HepG2 (cell line): Measurements from ENCODE around the gene SLC22A7. TPM values are rescaled to one million over a fixed set of nuclear protein-coding genes. Genes with fewer than 3 reads are reported as not detected.

Experiments
- ADNP ChIP-seq: sonication (generic); formaldehyde crosslinking; IDR thresholded peaks from 2 replicates; pipeline ENCODE4 v1.4.0; 2020; ENCODE audit warnings: missing genetic modification reagents
- ATF4 ChIP-seq, 2 experiments: fragments of 450-650 bp in 1 of 2; sonication (generic) in 1 of 2; formaldehyde crosslinking; IDR thresholded peaks; 2 replicates each; pipeline versions ENCODE4 v1.5.0 to v1.8.0; 2020 to 2022; ENCODE audit warnings: mild to moderate bottlenecking in 1 of 2, missing genetic modification reagents in 1 of 2
- ELK4 ChIP-seq: sonication (generic); formaldehyde crosslinking; IDR thresholded peaks from 2 replicates; pipeline ENCODE4 v1.9.0; 2021; ENCODE audit warnings: missing genetic modification reagents, borderline replicate concordance
- LCORL ChIP-seq, 2 experiments: fragments of 450-650 bp in 1 of 2; sonication (generic) in 1 of 2; formaldehyde crosslinking in 1 of 2; IDR thresholded peaks; 2 replicates each; pipeline versions ENCODE4 v1.5.0 to v1.6.1; 2017 to 2020; ENCODE audit warnings: antibody characterized with exemption in 1 of 2, missing genetic modification reagents in 1 of 2
- PPARG ChIP-seq: conservative IDR thresholded peaks from 2 replicates; pipeline ENCODE4 v1.6.1; 2016; ENCODE audit warnings: missing biosample characterization, missing genetic modification reagents
- SSRP1 ChIP-seq: IDR thresholded peaks from 2 replicates; pipeline ENCODE4 v1.6.1; 2016; ENCODE audit warnings: control low read depth
- TEAD3 ChIP-seq: optimal IDR thresholded peaks from 2 replicates; pipeline ENCODE3; 2016; ENCODE audit warnings: borderline replicate concordance
- ZC3H13 ChIP-seq: sonication (generic); formaldehyde crosslinking; IDR thresholded peaks from 2 replicates; pipeline ENCODE4 v1.8.1; 2023; ENCODE audit warnings: mild to moderate bottlenecking, missing genetic modification reagents, moderate library complexity
- ZNF253 ChIP-seq: sonication (generic); formaldehyde crosslinking; IDR thresholded peaks from 2 replicates; pipeline ENCODE4 v1.8.0; 2022; ENCODE audit warnings: mild to moderate bottlenecking, missing genetic modification reagents, borderline replicate concordance
- ZNF256 ChIP-seq: sonication (generic); formaldehyde crosslinking; conservative IDR thresholded peaks from 2 replicates; pipeline ENCODE4 v1.4.0; 2020; ENCODE audit warnings: missing genetic modification reagents
- ZNF350 ChIP-seq: sonication (generic); formaldehyde crosslinking; IDR thresholded peaks from 2 replicates; pipeline ENCODE4 v1.4.0; 2020; ENCODE audit warnings: mild to moderate bottlenecking, low read depth, missing genetic modification reagents, borderline replicate concordance
- ZNF512 ChIP-seq: sonication (generic); formaldehyde crosslinking; IDR thresholded peaks from 2 replicates; pipeline ENCODE4 v1.4.0; 2020; ENCODE audit warnings: mild to moderate bottlenecking, missing genetic modification reagents
- ZNF562 ChIP-seq: sonication (generic); formaldehyde crosslinking; IDR thresholded peaks from 2 replicates; pipeline ENCODE4 v1.8.0; 2022; ENCODE audit warnings: missing genetic modification reagents, borderline replicate concordance
- ZNF619 ChIP-seq: sonication (generic); formaldehyde crosslinking; IDR thresholded peaks from 2 replicates; pipeline ENCODE4 v1.4.0; 2020; ENCODE audit warnings: mild to moderate bottlenecking, missing genetic modification reagents
- ZNF704 ChIP-seq: sonication (generic); formaldehyde crosslinking; IDR thresholded peaks from 2 replicates; pipeline ENCODE4 v1.8.1; 2023; ENCODE audit warnings: mild to moderate bottlenecking, inconsistent platforms, moderate library complexity, missing genetic modification reagents, borderline replicate concordance
- polyA plus RNA-seq, 8 experiments: library from polyadenylated mRNA; depleted of rRNA in 3 of 8; stranded (reverse) in 7 of 8; unstranded in 1 of 8; fragments of >200 nt; fragmentation: Illumina TruSeq in 4 of 8; extraction: Trizol in 4 of 8; gene quantifications; 2 replicates each; pipeline versions ENCODE4 v1.2.1 to v1.2.3, GENCODE V29; 2011 to 2016; ENCODE audit warnings: low read depth in 4 of 8, missing spikeins in 1 of 8, mixed read lengths in 1 of 8; ENCODE audit not compliant: insufficient read depth in 1 of 8
- total RNA-seq, 5 experiments: library from RNA; depleted of rRNA; stranded (reverse); fragments of >200 nt; fragmentation: Illumina TruSeq; extraction: Trizol; gene quantifications; 2 replicates each; pipeline ENCODE4 v1.2.3, GENCODE V29; 2016; ENCODE audit warnings: low read depth in 1 of 5
- TF ChIP-seq, protein P1 (sequence below), 2 experiments: IDR thresholded peaks; 2 replicates each; pipeline ENCODE4 v1.6.1; 2011 to 2012; ENCODE audit warnings: low read length in 2 of 2, borderline replicate concordance in 1 of 2, low read depth in 1 of 2, mild to moderate bottlenecking in 1 of 2, moderate library complexity in 1 of 2

Gene SLC22A7
- total and polyA plus RNA-seq, 2 of the 13 experiments (the other 11 are each of a cell fraction or from before 2014, with no cell fraction given), result 5.3 to 22.6 TPM

- TF ChIP-seq, protein P1, sequence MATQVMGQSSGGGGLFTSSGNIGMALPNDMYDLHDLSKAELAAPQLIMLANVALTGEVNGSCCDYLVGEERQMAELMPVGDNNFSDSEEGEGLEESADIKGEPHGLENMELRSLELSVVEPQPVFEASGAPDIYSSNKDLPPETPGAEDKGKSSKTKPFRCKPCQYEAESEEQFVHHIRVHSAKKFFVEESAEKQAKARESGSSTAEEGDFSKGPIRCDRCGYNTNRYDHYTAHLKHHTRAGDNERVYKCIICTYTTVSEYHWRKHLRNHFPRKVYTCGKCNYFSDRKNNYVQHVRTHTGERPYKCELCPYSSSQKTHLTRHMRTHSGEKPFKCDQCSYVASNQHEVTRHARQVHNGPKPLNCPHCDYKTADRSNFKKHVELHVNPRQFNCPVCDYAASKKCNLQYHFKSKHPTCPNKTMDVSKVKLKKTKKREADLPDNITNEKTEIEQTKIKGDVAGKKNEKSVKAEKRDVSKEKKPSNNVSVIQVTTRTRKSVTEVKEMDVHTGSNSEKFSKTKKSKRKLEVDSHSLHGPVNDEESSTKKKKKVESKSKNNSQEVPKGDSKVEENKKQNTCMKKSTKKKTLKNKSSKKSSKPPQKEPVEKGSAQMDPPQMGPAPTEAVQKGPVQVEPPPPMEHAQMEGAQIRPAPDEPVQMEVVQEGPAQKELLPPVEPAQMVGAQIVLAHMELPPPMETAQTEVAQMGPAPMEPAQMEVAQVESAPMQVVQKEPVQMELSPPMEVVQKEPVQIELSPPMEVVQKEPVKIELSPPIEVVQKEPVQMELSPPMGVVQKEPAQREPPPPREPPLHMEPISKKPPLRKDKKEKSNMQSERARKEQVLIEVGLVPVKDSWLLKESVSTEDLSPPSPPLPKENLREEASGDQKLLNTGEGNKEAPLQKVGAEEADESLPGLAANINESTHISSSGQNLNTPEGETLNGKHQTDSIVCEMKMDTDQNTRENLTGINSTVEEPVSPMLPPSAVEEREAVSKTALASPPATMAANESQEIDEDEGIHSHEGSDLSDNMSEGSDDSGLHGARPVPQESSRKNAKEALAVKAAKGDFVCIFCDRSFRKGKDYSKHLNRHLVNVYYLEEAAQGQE (IDR thresholded peaks at IDR 0.05; ENCODE audit: borderline replicate concordance in 1 of 2, low read depth in 1 of 2, low read length in 2 of 2), result peak in 1 of 2 experiments; percentile 80; a peak in 2 of 4 replicates
- TF ChIP-seq ZC3H13 (CRISPR knock-in tag) (peak; percentile 98), LCORL (IDR thresholded peaks at IDR 0.05) (peak; percentile 65; the same call in 1 of the 2 replicates), LCORL (CRISPR knock-in tag; IDR thresholded peaks at IDR 0.05) (peak; percentile 100), ADNP (CRISPR knock-in tag) (no peak), ZNF619 (CRISPR knock-in tag) (peak; percentile 99), ELK4 (CRISPR knock-in tag) (no peak), ATF4 (CRISPR knock-in tag; IDR thresholded peaks at IDR 0.05) (peak in 1 of 2 experiments; percentile 93; a peak in 2 of 4 replicates), SSRP1 (CRISPR knock-in tag) (peak; percentile 93), TEAD3 (CRISPR knock-in tag) (peak; percentile 97), PPARG (CRISPR knock-in tag) (peak; percentile 100), ZNF256 (CRISPR knock-in tag) (peak; percentile 82; the same call in 1 of the 2 replicates), ZNF562 (no peak), ZNF253 (CRISPR knock-in tag) (peak; percentile 98; the same call in 1 of the 2 replicates), ZNF512 (CRISPR knock-in tag) (peak; percentile 91; the same call in 1 of the 2 replicates), ZNF350 (CRISPR knock-in tag) (peak; percentile 100), ZNF704 (peak; percentile 54; the same call in 1 of the 2 replicates)
These were observed 30.3 kb upstream of the SLC22A7 start (continued) for GRCh38 chr6:43267619-43268354.
